GM12878 (cell line): ENCODE data around the gene NAALADL2. TPM values are rescaled to one million over a fixed set of nuclear protein-coding genes. Genes with fewer than 3 reads are reported as not detected.

Experiments used
- ATAC-seq: fragments of 200-7000 bp; cut with Tn5 transposase; 3 replicates; pipeline ENCODE4 v1.9.1; 2020; ENCODE audit warnings: mild to moderate bottlenecking, moderate library complexity
- BruUV-seq: library from RNA; stranded (reverse); fragments of 400-500 nt; replicated peaks from 2 replicates; lab custom pipeline; 2021; lab: Mats Ljungman, UMichigan
- CTCF ChIA-PET: fragments of 300-600 bp; sonication (Branson Sonifier 250); formaldehyde crosslinking; extraction: SDS; loops from one replicate; lab custom pipeline; 2021; ENCODE audit warnings: inconsistent platforms; lab: Yijun Ruan, JAX
- POLR2A ChIA-PET: fragments of 350-600 bp; formaldehyde crosslinking; extraction: SDS; loops from one replicate; lab custom pipeline; 2021; ENCODE audit warnings: inconsistent platforms; lab: Charles Lee
- RAD21 ChIA-PET: fragments of 300-600 bp; sonication (Branson Sonifier 250); formaldehyde crosslinking; loops from one replicate; lab custom pipeline; 2023; ENCODE audit warnings: antibody characterized with exemption; ENCODE audit not compliant: unreplicated experiment; lab: Charles Lee
- SMC1A ChIA-PET: fragments of 300-600 bp; sonication (Branson Sonifier 250); formaldehyde crosslinking; loops from one replicate; lab custom pipeline; 2023; ENCODE audit not compliant: unreplicated experiment, uncharacterized antibody; lab: Charles Lee
- DNase-seq: peaks from one replicate; pipeline ENCODE4 v3.0.0-alpha.2; 2011; ENCODE audit warnings: low read depth, low spot score
- FAIRE-seq: peaks from 3 replicates; lab custom pipeline; 2011; peaks lifted over from hg19 to GRCh38; lab: Jason Lieb, UNC
- H2AFZ ChIP-seq: 2 replicates; pipeline ENCODE4 v1.6.0; 2011; ENCODE audit warnings: low read depth, low read length, control low read depth; ENCODE audit not compliant: control insufficient read depth
- H3K27ac ChIP-seq: 2 replicates; pipeline ENCODE4 v1.5.1; 2011; ENCODE audit warnings: control low read depth; ENCODE audit not compliant: control insufficient read depth, insufficient read depth
- H3K27me3 ChIP-seq, 2 experiments: replicated peaks in 1 of 2; 2 replicates each; pipeline versions ENCODE4 v1.6.0 to v1.6.1; 2011; ENCODE audit warnings: low read length in 1 of 2; ENCODE audit not compliant: control insufficient read depth in 2 of 2, insufficient read depth in 2 of 2
- H3K36me3 ChIP-seq, 2 experiments: 2 replicates each; pipeline ENCODE4 v1.5.1; 2011; ENCODE audit warnings: low read length in 1 of 2; ENCODE audit not compliant: control insufficient read depth in 2 of 2, insufficient read depth in 2 of 2
- H3K4me1 ChIP-seq: 2 replicates; pipeline ENCODE4 v1.6.1; 2011; ENCODE audit warnings: mild to moderate bottlenecking, low read length, moderate library complexity, mixed read lengths; ENCODE audit not compliant: control insufficient read depth, insufficient read depth
- H3K4me2 ChIP-seq: 2 replicates; pipeline ENCODE4 v1.6.0; 2011; ENCODE audit warnings: control low read depth; ENCODE audit not compliant: control insufficient read depth, insufficient read depth
- H3K4me3 ChIP-seq: fragments of 200-600 bp; sonication (generic); 2 replicates; pipeline ENCODE4 v1.5.1; 2016
- H3K79me2 ChIP-seq: 2 replicates; pipeline ENCODE4 v1.6.0; 2011; ENCODE audit warnings: low read length; ENCODE audit not compliant: control insufficient read depth, insufficient read depth
- H3K9ac ChIP-seq: 2 replicates; pipeline ENCODE4 v1.8.0; 2011; ENCODE audit warnings: low read length, control low read depth, mixed read lengths; ENCODE audit not compliant: control insufficient read depth, insufficient read depth
- H3K9me3 ChIP-seq: replicated peaks from 3 replicates; pipeline ENCODE4 v1.5.1; 2011; ENCODE audit warnings: mild to moderate bottlenecking, low read length; ENCODE audit not compliant: control insufficient read depth, insufficient read depth
- H4K20me1 ChIP-seq: 2 replicates; pipeline ENCODE4 v1.6.0; 2011; ENCODE audit not compliant: control insufficient read depth, insufficient read depth
- ASH2L ChIP-seq: fragments of 300-600, 200-600 bp; sonication (generic); IDR thresholded peaks from 2 replicates; pipeline ENCODE4 v1.6.1; 2017; ENCODE audit warnings: low read depth, mild to moderate bottlenecking, borderline replicate concordance
- CEBPB ChIP-seq, 2 experiments: fragments of 150-350 bp in 1 of 2; IDR thresholded peaks; 2 replicates each; pipeline ENCODE4 v1.6.1; 2012 to 2014; ENCODE audit warnings: low read depth in 2 of 2, low read length in 2 of 2, borderline replicate concordance in 1 of 2, inconsistent platforms in 1 of 2
- FOS ChIP-seq: IDR thresholded peaks from 3 replicates; pipeline ENCODE4 v1.6.1; 2011; ENCODE audit warnings: borderline replicate concordance; ENCODE audit not compliant: insufficient read length; ENCODE audit errors: extremely low read depth
- NR2C2 ChIP-seq: IDR thresholded peaks from 2 replicates; pipeline ENCODE4 v1.6.1; 2011; ENCODE audit warnings: borderline replicate concordance, low read depth; ENCODE audit not compliant: control insufficient read depth, insufficient read length
- SUPT20H ChIP-seq: IDR thresholded peaks from 2 replicates; pipeline ENCODE4 v1.6.1; 2011; ENCODE audit warnings: low read depth, mild to moderate bottlenecking, low read length, moderate library complexity, borderline replicate concordance; ENCODE audit not compliant: control insufficient read depth
- TAF1 ChIP-seq: IDR thresholded peaks from 2 replicates; pipeline ENCODE4 v1.6.1; 2011; ENCODE audit warnings: mild to moderate bottlenecking, low read depth, low read length, borderline replicate concordance
- WRNIP1 ChIP-seq: IDR thresholded peaks from 2 replicates; pipeline ENCODE4 v1.6.1; 2011; ENCODE audit warnings: low read depth, low read length, improper control_type of control experiment, borderline replicate concordance
- WGBS: methylation state at CpG from one replicate; pipeline ENCODE4 v1.1.6; 2016; ENCODE audit warnings: low lambda C conversion rate; ENCODE audit not compliant: insufficient replicate concordance, insufficient coverage; ENCODE audit errors: missing lambda C conversion rate; 5-methylcytosine and 5-hydroxymethylcytosine counted together
- in situ Hi-C: fragments of 300-500 bp; cut with MboI; formaldehyde crosslinking; loops from 9 replicates; pipeline ENCODE4 v1.14.3; 2018; ENCODE audit warnings: mixed read lengths
- intact Hi-C: fragments of 100-400 bp; cut with micrococcal nuclease; formaldehyde crosslinking; loops from one replicate; pipeline ENCODE4 v1.14.2; 2022; ENCODE audit not compliant: unreplicated experiment
- polyA plus RNA-seq, 11 experiments: library from polyadenylated mRNA; depleted of rRNA in 4 of 11; unstranded in 6 of 11; stranded (reverse) in 5 of 11; fragments of >200 nt; fragmentation: Nextera tagmentation in 4 of 11; fragmentation: Illumina TruSeq in 1 of 11; extraction: Ambion mirVana in 4 of 11; extraction: Trizol in 1 of 11; gene quantifications; 1 replicate in 1 of 11; 2 replicates in 10 of 11; pipeline versions ENCODE4 v1.2.1 to v1.2.3, GENCODE V29; 2011 to 2016; ENCODE audit warnings: inconsistent platforms in 2 of 11, missing spikeins in 2 of 11, low read depth in 1 of 11
- total RNA-seq, 4 experiments: library from RNA; depleted of rRNA in 3 of 4; stranded (reverse); fragments of >200 nt in 3 of 4; fragmentation: Illumina TruSeq in 1 of 4; extraction: Trizol in 1 of 4; gene quantifications; 2 replicates each; pipeline versions ENCODE4 v1.2.1 to v1.2.3, GENCODE V29; 2013 to 2021
- TF ChIP-seq, protein P1 (sequence below): IDR thresholded peaks from 2 replicates; pipeline ENCODE4 v1.6.1; 2011; ENCODE audit warnings: mild to moderate bottlenecking, low read depth, low read length, moderate library complexity; ENCODE audit not compliant: insufficient replicate concordance
- TF ChIP-seq, protein P2 (sequence below): fragments of 450-650 bp; formaldehyde crosslinking; IDR thresholded peaks from 2 replicates; pipeline ENCODE4 v1.4.0; 2022; ENCODE audit warnings: mild to moderate bottlenecking, moderate library complexity

The NAALADL2 gene
- total and polyA plus RNA-seq, 10 of the 15 experiments (the other 5 are each of a cell fraction or from before 2014, with no cell fraction given): 0.06 to 10.8 (median 0.46) TPM

DNA sequence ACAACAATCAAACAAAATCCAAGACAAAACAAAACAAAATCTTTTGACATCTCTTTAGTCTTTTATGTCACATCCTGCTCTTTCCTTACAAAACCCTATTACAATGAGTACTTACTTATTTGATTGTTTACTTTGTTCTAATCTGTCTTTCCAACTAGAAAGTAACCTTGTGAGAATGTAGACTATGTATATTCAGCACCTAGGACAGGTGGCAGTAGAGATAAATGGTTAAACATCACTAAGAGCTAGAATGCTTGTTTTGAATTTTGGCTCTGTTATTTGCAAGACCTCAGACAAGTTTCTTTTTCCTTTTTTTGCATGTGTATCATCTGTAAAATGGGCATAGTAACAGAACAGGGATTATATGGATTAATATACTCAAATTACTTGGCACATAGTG is 33.1 kb upstream of the NAALADL2 start:
- no peaks in the 10 kb centered on the region for H3K79me2 ChIP-seq
- ATAC-seq (no peak), FAIRE-seq (no peak), DNase-seq (no peak)
- H3K9ac ChIP-seq: no peak overlapping the region
- CTCF ChIA-PET: no interaction called here
- no peaks in the 10 kb centered on the region for H3K9me3 ChIP-seq
- no peaks in the 10 kb centered on the region for H3K27me3 ChIP-seq
- no peak overlapping the region for H3K27ac ChIP-seq
- H3K4me3 ChIP-seq: no peak overlapping the region
- H3K36me3 ChIP-seq: no peaks in the 10 kb centered on the region
- H3K4me1 ChIP-seq: no peaks in the 10 kb centered on the region
- no peaks in the 10 kb centered on the region for H4K20me1 ChIP-seq
- BruUV-seq: no TSS peak
- in situ Hi-C loops (no loop called here), intact Hi-C loops (no loop called here)
- TF ChIP-seq ASH2L: no peak
- TF ChIP-seq, protein P1, sequence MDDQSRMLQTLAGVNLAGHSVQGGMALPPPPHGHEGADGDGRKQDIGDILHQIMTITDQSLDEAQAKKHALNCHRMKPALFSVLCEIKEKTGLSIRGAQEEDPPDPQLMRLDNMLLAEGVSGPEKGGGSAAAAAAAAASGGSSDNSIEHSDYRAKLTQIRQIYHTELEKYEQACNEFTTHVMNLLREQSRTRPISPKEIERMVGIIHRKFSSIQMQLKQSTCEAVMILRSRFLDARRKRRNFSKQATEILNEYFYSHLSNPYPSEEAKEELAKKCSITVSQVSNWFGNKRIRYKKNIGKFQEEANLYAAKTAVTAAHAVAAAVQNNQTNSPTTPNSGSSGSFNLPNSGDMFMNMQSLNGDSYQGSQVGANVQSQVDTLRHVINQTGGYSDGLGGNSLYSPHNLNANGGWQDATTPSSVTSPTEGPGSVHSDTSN: no peak
- RAD21 ChIA-PET: interaction anchor here (0.6 kb wide), 1 partner anchor 1034 kb away, joined by 4 read pairs; no protein-coding TSS in a partner anchor
- H2AFZ ChIP-seq: no peak overlapping the region
- no peak overlapping the region for H3K4me2 ChIP-seq
- SMC1A ChIA-PET: no interaction called here
- POLR2A ChIA-PET: no interaction called here

DNA sequence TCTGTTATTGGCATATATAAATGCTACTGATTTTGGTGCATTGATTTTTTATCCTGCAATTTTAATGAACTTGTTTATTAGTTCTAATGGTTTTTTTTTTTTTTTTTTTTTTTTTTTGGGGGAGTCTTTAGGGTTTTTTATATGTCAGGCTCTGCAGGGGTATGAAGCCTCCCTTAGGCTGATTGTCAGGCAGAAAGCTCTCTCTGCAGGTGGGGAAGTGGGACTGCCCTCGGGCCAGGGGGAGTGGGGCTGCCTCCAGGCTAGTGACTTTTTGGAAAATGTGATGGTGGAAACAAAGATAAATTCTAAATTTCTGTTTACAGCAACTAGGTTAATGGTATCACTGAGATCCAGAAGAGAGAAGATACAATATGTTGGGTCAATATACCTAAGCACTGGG is 14.4 kb upstream of the NAALADL2 start:
- intact Hi-C loops: no loop called here
- 0% methylated on average over 1 of the region's 1 CpG for WGBS
- no peaks in the 10 kb centered on the region for H3K79me2 ChIP-seq
- no peak overlapping the region for H3K9ac ChIP-seq
- POLR2A ChIA-PET: interaction anchor here (0.6 kb wide), 1 partner anchor 16 kb away, joined by 3 read pairs; no protein-coding TSS in a partner anchor
- H4K20me1 ChIP-seq: no peaks in the 10 kb centered on the region
- DNase-seq (no peak), FAIRE-seq (no peak), ATAC-seq (no peak)
- RAD21 ChIA-PET: no interaction called here
- no peaks in the 10 kb centered on the region for H3K9me3 ChIP-seq
- CTCF ChIA-PET: no interaction called here
- no TSS peak for BruUV-seq
- in situ Hi-C loops: no loop called here
- no peak overlapping the region for H3K4me3 ChIP-seq
- H3K27ac ChIP-seq: no peak overlapping the region
- SMC1A ChIA-PET: no interaction called here
- no peak overlapping the region for H3K4me2 ChIP-seq
- no peaks in the 10 kb centered on the region for H3K27me3 ChIP-seq
- H2AFZ ChIP-seq: no peak overlapping the region
- H3K4me1 ChIP-seq: no peaks in the 10 kb centered on the region
- no peaks in the 10 kb centered on the region for H3K36me3 ChIP-seq
- TF ChIP-seq NR2C2 (no peak), WRNIP1 (no peak), SUPT20H (no peak), FOS (no peak), CEBPB (IDR thresholded peaks at IDR 0.05; ENCODE audit: borderline replicate concordance in 1 of 2, low read depth in 2 of 2, low read length in 2 of 2) (no peak), TAF1 (no peak)
- TF ChIP-seq, protein P2, sequence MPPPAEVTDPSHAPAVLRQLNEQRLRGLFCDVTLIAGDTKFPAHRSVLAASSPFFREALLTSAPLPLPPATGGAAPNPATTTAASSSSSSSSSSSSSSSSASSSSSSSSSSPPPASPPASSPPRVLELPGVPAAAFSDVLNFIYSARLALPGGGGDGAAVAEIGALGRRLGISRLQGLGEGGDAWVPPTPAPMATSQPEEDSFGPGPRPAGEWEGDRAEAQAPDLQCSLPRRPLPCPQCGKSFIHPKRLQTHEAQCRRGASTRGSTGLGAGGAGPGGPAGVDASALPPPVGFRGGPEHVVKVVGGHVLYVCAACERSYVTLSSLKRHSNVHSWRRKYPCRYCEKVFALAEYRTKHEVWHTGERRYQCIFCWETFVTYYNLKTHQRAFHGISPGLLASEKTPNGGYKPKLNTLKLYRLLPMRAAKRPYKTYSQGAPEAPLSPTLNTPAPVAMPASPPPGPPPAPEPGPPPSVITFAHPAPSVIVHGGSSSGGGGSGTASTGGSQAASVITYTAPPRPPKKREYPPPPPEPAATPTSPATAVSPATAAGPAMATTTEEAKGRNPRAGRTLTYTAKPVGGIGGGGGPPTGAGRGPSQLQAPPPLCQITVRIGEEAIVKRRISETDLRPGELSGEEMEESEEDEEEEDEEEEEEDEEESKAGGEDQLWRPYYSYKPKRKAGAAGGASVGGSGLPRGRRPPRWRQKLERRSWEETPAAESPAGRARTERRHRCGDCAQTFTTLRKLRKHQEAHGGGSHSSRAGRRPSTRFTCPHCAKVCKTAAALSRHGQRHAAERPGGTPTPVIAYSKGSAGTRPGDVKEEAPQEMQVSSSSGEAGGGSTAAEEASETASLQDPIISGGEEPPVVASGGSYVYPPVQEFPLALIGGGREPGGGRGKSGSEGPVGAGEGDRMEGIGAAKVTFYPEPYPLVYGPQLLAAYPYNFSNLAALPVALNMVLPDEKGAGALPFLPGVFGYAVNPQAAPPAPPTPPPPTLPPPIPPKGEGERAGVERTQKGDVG: no peak
- TF ChIP-seq, protein P1: no peak
